Colonic mucosa (tissue), 4 donors: ENCODE data around the gene C1orf56. TPM values are rescaled to one million over a fixed set of nuclear protein-coding genes. Genes with fewer than 3 reads are reported as not detected.

ENCODE experiments used
- DNase-seq: peaks from one replicate; pipeline ENCODE4 v3.0.0-alpha.2; 2020
- H3K27ac ChIP-seq: fragments of 200-600 bp; one replicate; pipeline ENCODE4 v1.8.0; 2021
- H3K27me3 ChIP-seq: fragments of 200-600 bp; one replicate; pipeline ENCODE4 v1.8.0; 2021
- H3K36me3 ChIP-seq: fragments of 200-600 bp; one replicate; pipeline ENCODE4 v1.8.0; 2021
- H3K4me1 ChIP-seq: fragments of 200-600 bp; one replicate; pipeline ENCODE4 v1.8.0; 2021; ENCODE audit warnings: mild to moderate bottlenecking
- H3K4me3 ChIP-seq: fragments of 200-600 bp; one replicate; pipeline ENCODE4 v1.8.0; 2021
- H3K9ac ChIP-seq, 2 donors: one replicate each; pipeline ENCODE4 v1.7.0; 2013; ENCODE audit warnings: control low read depth in 2 of 2, low read depth in 2 of 2, low read length in 2 of 2
- H3K9me3 ChIP-seq: fragments of 200-600 bp; one replicate; pipeline ENCODE4 v1.8.0; 2021
- intact Hi-C: fragments of 100-400 bp; cut with DNase I; formaldehyde crosslinking; loops from one replicate; pipeline ENCODE4 v1.14.1; 2022
- total RNA-seq, 2 donors: library from RNA; stranded (reverse); fragmentation: NEBNext Ultra II Directional in 1 of 2; extraction: Animal tissue kit (Norgen Biotek cat#: 25700) in 1 of 2; gene quantifications; one replicate each; pipeline ENCODE4 v1.2.1, GENCODE V29; 2021
- TF ChIP-seq, protein P1 (sequence below): fragments of 200-600 bp; IDR thresholded peaks from one replicate; pipeline ENCODE4 v1.8.0; 2022; ENCODE audit warnings: antibody characterized with exemption, mild to moderate bottlenecking
- donor health status: healthy.
- donor health status: DM: no; HTN: no; CAD: no.
- donor health status: DM: no; HTN: no; CAD: no.

Gene C1orf56
- total RNA-seq, 2 donors from 2014 or later: 2.6 to 3.2 TPM

DNA sequence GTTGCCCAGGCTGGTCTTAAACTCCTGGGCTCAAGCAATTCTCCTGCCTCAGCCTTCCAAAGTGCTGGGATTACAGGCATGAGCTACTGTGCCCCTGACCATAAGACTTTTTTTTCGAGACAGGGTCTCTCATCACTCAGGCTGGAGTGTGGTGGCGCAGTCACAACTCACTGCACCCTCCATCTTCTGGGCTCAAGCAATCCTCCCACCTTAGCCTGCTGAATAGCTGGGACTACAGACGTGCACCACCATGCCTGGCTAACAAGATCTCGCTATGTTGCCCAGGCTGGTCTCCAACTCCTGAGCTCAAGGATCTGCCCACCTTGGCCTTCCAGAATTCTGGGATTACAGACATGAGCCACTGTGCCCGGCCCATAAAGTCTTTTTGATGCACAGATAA, 1.9 kb downstream of the C1orf56 start:
- Histone ChIP-seq H3K27ac (no peak overlapping the region), H3K4me3 (no peak overlapping the region), H3K9ac (no peak overlapping the region), H3K4me1 (peaks cover 7% of the 10 kb centered on the region), H3K27me3 (no peaks in the 10 kb centered on the region), H3K9me3 (no peaks in the 10 kb centered on the region), H3K36me3 (peaks cover 22% of the 10 kb centered on the region)
- DNase-seq: no peak
- intact Hi-C loops: no loop called here
- TF ChIP-seq, protein P1, sequence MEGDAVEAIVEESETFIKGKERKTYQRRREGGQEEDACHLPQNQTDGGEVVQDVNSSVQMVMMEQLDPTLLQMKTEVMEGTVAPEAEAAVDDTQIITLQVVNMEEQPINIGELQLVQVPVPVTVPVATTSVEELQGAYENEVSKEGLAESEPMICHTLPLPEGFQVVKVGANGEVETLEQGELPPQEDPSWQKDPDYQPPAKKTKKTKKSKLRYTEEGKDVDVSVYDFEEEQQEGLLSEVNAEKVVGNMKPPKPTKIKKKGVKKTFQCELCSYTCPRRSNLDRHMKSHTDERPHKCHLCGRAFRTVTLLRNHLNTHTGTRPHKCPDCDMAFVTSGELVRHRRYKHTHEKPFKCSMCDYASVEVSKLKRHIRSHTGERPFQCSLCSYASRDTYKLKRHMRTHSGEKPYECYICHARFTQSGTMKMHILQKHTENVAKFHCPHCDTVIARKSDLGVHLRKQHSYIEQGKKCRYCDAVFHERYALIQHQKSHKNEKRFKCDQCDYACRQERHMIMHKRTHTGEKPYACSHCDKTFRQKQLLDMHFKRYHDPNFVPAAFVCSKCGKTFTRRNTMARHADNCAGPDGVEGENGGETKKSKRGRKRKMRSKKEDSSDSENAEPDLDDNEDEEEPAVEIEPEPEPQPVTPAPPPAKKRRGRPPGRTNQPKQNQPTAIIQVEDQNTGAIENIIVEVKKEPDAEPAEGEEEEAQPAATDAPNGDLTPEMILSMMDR: no peak

DNA sequence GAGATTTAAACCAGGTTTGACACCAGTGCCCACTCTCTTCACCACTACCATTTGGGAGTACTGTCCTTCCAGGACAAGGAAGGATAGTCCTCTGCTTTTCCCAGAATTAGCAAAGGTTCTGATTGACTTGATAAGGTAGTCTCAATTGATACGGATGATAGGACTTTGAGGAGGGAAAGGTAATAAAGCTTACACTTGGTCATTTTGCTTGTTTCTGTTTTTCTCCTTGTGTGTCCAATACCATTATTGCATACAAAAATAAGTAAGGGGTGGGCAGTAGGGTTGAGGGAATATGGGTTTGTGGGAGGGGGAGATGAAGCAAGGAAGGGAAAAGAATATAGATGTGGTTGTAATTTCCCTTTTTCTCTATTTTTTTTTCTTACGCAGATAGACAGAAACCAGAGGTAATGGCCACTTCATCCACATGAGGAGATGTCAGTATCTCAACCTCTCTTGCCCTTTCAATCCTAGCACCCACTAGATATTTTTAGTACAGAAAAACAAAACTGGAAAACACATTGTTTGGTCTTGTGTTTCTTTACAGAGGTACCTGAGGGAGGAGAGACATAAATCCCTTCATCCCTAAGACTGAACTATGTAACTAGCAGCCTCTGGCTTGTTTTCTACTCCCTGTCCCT, 2.6 kb downstream of the C1orf56 start:
- H3K27me3 ChIP-seq: no peaks in the 10 kb centered on the region
- H3K36me3 ChIP-seq: peaks cover 29% of the 10 kb centered on the region
- H3K9ac ChIP-seq: no peak overlapping the region
- no peak overlapping the region for H3K27ac ChIP-seq
- intact Hi-C loops: no loop called here
- H3K4me1 ChIP-seq: peaks cover 7% of the 10 kb centered on the region
- DNase-seq: no peak
- no peaks in the 10 kb centered on the region for H3K9me3 ChIP-seq
- no peak overlapping the region for H3K4me3 ChIP-seq
- TF ChIP-seq, protein P1: no peak

DNA sequence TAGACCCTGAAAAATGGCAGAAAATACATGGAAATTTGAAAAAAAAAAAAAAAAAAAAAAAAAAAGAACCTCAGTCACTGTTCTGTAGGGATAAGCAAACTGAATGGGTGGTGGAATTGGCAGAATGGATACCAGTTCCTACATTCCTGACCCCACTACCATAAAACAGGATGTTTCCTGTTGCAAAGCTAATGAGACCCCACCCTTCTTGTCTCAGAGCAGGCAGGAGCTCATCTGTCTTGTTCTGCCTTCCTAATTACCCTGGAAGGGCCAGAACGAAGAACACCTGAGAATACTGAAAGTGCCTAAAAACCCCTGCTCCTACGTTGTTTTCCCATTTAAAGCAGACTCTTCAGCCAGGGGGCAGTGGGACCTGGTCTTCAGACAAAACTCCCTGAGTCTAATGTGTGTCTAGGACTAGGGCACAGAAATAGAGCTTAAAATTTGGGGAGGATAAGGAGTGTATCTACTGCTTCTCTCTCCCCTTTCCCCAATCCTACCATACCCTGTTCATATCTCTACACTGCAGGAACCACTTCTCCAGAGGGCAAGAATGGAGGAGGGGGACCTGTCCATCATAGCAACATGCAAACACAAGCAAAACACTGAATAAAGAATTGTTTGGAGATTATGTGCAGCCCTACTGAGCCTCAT, 3.9 kb downstream of the C1orf56 start:
- no peak overlapping the region for H3K27ac ChIP-seq
- peaks cover 7% of the 10 kb centered on the region for H3K4me1 ChIP-seq
- no peaks in the 10 kb centered on the region for H3K27me3 ChIP-seq
- no peak overlapping the region for H3K9ac ChIP-seq
- no peak overlapping the region for H3K4me3 ChIP-seq
- H3K9me3 ChIP-seq: no peaks in the 10 kb centered on the region
- DNase-seq: no peak
- H3K36me3 ChIP-seq: peaks cover 34% of the 10 kb centered on the region
- intact Hi-C loops: no loop called here
- TF ChIP-seq, protein P1: no peak

DNA sequence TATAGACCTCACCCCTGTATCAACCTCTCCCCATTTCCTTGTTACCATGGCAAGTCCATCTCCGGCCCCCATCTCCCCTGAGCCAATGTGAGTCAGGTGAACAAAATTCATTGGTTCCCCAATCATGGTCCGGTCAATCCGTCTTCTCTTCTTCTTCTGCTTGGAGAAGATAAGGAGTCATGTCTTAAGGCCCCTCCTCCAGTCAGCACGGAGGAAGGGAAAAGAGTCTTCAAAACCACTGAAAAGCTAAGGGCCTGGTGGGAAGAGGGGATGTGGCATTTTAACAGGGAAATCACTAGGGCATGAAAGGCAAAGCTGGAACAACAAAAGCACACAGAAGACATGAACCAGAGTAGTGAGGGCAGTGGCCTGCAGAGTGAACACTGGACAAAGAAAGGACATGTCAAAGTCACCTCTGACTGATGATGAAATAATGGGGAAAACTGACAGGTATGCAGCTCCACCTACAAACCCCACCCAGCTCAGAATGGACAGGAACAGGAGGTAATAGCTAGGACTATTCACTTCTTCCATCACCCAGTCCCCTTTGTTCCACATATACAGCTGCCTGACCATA, 7.5 kb downstream of the C1orf56 start:
- H3K4me1 ChIP-seq: peaks cover 7% of the 10 kb centered on the region
- peak overlapping the region; percentile 91 for H3K27ac ChIP-seq

DNA sequence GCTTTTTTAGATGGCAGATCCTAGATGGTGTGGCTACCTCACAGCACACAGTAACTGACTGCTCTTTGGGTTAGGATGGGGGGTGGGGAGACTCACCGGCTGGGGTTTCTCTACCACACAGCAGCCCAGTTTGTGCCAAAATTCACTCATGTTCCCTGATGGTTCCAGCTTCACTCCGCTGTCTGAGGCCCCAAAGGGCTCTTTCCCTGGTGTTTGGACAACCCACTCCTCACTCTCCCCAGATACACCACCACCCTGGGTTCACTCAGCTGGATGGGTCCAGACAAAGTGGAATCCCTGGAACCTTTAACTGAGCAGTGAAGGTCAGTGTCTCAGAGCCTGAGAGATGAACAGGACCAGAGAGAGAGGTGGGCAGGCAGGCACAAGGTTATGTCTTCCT, 8.0 kb downstream of the C1orf56 start:
- no peaks in the 10 kb centered on the region for H3K9me3 ChIP-seq
- no peak overlapping the region for H3K4me3 ChIP-seq
- intact Hi-C loops: loop anchor here (5.0 kb wide), 1 partner anchor 48 kb away; the partner anchor contains the start of genes MINDY1 and PRUNE1
- H3K27me3 ChIP-seq: no peaks in the 10 kb centered on the region
- peak overlapping the region; percentile 91 for H3K27ac ChIP-seq
- peak overlapping the region; percentile 41 to 58 for H3K9ac ChIP-seq
- H3K36me3 ChIP-seq: peaks cover 34% of the 10 kb centered on the region
- TF ChIP-seq, protein P1: no peak
- peaks cover 7% of the 10 kb centered on the region for H3K4me1 ChIP-seq
- no peak for DNase-seq

More for the DNA sequence above, 7.5 kb downstream of the C1orf56 start:
- DNase-seq: no peak
- Histone ChIP-seq H3K4me3 (no peak overlapping the region), H3K9ac (peak overlapping the region; percentile 41 to 58), H3K36me3 (peaks cover 34% of the 10 kb centered on the region), H3K9me3 (no peaks in the 10 kb centered on the region), H3K27me3 (no peaks in the 10 kb centered on the region)
- TF ChIP-seq, protein P1: no peak
- intact Hi-C loops: loop anchor here (5.0 kb wide), 1 partner anchor 48 kb away; the partner anchor contains the start of genes MINDY1 and PRUNE1
